Activated naive CD8-positive, alpha-beta T cell (primary cell): ENCODE results near the gene PKNOX1.
A peak's percentile ranks its signal among the peaks of the same experiment; 100 is the strongest.
"Not testable (repeated sequence)": the region's sequence is repeated elsewhere in the genome, so short reads cannot be mapped to it uniquely, and the experiment has no call there.

ENCODE experiments used
- H3K27ac Mint-ChIP-seq: one replicate; pipeline ENCODE4 v1.8.0; 2021; ENCODE audit warnings: mixed read lengths
- H3K27me3 Mint-ChIP-seq: one replicate; pipeline ENCODE4 v1.8.0; 2021; ENCODE audit warnings: mixed read lengths
- H3K36me3 Mint-ChIP-seq: one replicate; pipeline ENCODE4 v1.8.0; 2021; ENCODE audit warnings: mixed read lengths
- H3K4me1 Mint-ChIP-seq: one replicate; pipeline ENCODE4 v1.8.0; 2021; ENCODE audit warnings: low read depth, mixed read lengths
- H3K4me3 Mint-ChIP-seq: one replicate; pipeline ENCODE4 v1.8.0; 2021; ENCODE audit warnings: mild to moderate bottlenecking, mixed read lengths
- H3K9me3 Mint-ChIP-seq: one replicate; pipeline ENCODE4 v1.8.0; 2021; ENCODE audit warnings: low read depth, mixed read lengths

The PKNOX1 gene

DNA sequence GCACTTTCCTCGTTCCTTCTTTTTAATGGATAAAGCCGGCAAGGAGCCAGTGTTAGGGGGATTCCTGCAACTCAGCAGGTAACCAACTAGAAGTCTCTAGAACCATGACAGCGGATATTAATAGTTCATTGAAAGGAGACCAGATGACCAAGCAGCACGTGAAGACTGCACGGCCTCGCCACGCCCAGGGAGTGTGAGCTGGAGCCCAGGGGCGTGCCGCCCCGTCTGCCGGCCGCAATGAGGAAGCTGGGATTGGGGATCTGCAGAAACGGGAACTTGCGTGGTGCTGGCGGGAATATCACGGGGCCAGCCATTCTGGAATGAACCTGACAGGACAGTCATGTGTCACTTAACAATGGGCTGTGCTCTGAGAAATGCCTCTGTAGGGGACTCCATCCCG, 62.5 kb downstream of the PKNOX1 start:
- H3K9me3 Mint-ChIP-seq, H3K4me3 Mint-ChIP-seq, H3K27me3 Mint-ChIP-seq, H3K36me3 Mint-ChIP-seq, H3K27ac Mint-ChIP-seq, H3K4me1 Mint-ChIP-seq: not testable (repeated sequence)

DNA sequence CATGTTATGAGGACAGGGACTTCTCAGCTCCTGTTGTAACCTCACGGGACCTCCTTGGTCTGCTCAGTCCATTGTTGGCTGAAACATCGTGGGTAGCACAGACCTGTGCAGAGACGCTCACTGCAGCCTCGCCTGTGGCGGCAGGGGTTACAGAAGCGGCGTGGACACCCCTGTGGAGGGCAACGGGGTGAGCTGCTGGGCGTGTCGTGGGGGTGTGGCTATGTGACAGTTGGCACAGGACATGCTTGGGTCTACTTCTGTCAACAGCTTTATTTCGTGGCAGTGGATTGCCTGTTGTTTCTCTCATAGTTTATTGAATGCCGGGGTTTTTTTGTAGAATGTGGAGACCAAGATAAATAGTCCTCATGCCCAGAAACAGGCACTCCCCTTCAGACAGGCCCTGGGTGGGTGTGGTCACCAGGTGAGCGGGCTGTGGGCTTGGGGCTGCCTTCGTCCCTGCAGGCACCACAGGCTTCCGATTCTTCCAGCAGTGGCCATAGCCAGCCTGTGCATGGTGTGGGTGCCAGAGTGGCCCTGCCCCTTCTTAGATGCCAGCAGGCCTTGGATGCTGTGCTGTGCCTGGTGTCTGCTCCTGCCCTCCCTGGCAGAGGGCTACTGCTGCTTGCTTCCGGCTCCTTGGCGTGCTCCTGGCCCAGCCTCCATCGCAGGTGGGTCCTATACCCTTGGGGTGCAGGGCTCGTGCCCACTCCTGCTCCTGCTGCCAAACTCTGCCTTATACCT, 63.7 kb downstream of the PKNOX1 start:
- not testable (repeated sequence) for H3K36me3 Mint-ChIP-seq, H3K27ac Mint-ChIP-seq, H3K27me3 Mint-ChIP-seq, H3K4me1 Mint-ChIP-seq, H3K4me3 Mint-ChIP-seq, H3K9me3 Mint-ChIP-seq

DNA sequence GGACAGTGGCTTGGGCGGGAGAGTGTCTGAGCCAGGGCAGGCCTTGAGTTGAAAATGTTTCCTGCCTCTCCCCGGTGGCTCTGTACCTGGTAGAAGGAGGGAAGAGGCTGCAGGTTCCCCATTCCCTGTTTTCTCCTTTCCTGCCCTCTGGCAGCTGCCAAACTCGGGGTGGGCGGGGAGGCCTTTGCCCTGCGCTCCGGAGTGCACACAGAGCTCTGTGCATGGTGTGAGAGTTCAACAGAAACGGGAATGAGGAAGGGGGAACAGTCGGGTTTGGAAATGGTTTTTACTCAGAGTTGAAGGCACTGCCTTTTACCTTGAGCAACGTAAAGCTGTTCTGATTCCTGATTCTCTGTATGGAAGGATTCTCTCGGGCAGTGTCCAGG, 64.3 kb downstream of the PKNOX1 start:
- not testable (repeated sequence) for H3K27ac Mint-ChIP-seq, H3K4me1 Mint-ChIP-seq, H3K4me3 Mint-ChIP-seq, H3K9me3 Mint-ChIP-seq, H3K27me3 Mint-ChIP-seq, H3K36me3 Mint-ChIP-seq

DNA sequence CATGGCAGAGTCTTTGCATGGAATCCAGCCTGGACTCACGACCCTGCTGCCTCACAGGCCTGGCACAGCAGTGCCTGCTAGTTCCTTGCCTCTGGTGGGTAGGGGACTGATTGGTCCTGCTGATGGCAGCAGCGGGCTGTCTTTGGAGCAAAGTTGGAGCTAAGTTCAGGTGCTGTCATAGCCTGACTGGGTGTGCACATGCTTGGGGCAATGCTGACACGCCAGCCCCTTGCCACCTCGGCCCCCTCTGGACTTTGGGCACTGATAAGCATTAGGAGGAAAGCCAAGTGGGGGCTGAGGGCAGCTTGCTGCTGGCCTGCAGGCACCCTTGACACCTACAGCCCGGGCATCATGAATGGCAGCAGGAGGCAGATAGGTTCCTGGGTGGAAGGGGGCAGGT, 67.8 kb downstream of the PKNOX1 start:
- H3K4me3 Mint-ChIP-seq, H3K36me3 Mint-ChIP-seq, H3K27ac Mint-ChIP-seq, H3K27me3 Mint-ChIP-seq, H3K9me3 Mint-ChIP-seq, H3K4me1 Mint-ChIP-seq: not testable (repeated sequence)

DNA sequence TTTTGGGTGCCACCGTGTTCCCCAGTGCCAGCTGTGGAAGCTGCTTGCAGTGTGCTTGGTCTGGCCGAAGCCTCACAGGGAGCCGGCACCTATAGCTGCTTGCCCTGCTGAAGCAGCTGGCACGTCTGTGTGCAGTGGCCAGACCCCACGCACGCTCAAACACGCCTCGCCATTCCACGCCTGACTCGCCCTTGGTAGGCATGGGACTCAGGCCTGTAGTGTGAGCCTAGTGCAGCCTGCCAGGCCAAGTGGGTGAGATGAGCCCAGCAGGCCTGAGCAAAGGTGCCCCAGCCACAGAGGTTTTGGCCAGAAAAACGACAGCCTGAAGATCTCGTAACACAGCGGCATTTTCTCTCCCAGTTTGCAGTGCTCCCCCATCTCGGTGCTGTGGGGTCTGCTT, 68.9 kb downstream of the PKNOX1 start:
- H3K36me3 Mint-ChIP-seq, H3K9me3 Mint-ChIP-seq, H3K4me3 Mint-ChIP-seq, H3K4me1 Mint-ChIP-seq, H3K27me3 Mint-ChIP-seq, H3K27ac Mint-ChIP-seq: not testable (repeated sequence)

DNA sequence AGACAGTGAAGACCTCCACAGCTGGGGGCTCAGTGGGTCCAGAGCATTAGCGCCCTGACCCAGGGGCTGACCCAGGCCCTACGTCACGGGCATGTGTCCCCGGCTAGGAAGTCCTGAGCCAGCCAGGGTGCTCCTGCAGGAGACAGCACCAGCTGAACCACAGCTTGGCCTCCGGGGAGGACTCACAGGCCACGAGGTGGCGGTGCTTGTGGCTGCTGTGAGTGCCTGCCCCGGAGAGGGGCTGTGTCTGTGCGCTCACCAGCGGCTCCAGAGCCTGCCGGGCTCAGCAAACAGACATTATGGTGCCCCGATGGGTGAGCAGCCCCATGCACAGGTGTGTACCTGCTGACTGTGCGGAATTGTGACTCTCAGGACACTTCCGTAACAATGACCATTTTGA, 70.2 kb downstream of the PKNOX1 start:
- H3K4me3 Mint-ChIP-seq, H3K27me3 Mint-ChIP-seq, H3K4me1 Mint-ChIP-seq, H3K36me3 Mint-ChIP-seq, H3K27ac Mint-ChIP-seq, H3K9me3 Mint-ChIP-seq: not testable (repeated sequence)

DNA sequence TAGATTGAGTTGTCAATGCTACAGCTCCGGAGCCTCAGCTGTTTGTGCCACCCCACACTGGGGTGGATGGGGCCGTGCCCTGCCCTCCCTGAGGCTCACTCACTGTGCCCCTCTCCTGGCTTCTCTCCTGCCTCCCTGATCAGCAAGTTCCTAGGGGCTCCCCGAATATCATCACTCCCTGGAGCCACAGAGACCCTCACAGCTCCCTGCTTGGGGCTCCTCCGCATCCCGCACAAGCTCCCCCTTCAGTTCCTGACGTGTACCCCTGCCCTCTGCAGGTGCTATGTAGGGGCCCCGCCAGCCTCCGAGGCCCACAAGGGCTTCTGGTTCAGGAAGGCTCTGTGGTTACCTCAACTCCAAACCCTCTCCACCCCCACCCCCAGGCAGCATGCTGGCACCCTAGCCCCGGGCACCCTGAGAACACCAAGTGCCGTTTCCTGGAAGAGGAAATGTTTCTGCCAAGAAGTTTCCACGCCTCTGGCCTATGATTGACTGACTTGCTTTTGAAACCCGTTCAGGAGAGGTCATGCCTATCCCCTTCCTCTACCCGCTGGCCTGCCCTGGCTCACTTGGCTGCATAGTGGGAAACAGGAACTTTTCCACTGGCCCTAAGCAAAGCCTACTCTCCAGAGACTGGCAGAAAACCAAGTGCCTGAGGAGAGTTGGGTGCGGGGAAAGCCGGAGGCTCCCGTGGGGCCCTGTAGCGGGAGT, 71.0 kb downstream of the PKNOX1 start:
- Mint-ChIP-seq H3K4me3 (peak overlapping the region; percentile 54), H3K27ac (peak overlapping the region; percentile 75)
- not testable (repeated sequence) for H3K27me3 Mint-ChIP-seq

DNA sequence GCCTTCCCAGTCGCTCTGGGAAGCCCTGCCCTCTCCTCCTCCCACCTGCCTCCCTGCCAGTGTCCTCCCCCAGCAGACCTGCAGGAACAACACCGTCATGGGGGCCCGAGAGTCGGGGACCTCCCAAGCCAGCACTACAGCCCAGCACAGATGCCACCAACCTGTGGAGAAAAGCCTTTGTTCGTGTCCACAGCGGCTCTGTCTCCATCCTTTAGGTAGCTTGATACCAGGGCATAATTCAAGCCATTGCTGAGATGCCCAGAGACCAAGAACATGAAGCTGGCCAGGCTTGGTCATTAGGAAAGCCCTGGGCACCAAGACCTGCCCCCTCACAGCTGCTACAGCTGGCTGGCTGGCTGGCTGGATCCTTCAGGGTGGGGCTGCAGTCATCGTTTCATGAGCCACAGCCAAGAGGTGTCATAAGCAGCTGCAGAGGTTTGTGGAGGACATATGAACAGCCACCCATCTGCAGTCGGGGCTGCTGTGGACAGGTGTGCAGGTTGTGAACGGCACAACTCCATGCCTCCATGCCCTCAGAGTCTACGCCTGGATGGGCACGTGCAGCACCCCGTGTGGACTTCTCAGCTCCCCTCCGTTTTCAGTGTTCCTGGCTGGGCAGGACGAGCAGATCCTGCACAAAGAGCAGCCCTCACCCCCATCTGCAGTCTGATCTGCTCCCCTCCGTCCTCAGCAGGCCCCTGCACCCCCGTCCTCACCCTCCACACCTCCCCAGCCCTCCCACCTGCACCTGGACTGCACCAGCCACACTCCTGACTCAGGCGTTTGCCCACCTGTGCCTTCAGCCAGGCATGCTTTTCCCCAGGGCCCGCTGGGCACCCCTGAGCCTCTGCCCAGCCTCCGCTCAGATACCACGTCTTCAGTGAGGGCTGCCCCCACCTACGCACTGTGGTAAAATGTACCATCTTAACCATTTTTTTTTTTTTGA, 71.8 kb downstream of the PKNOX1 start:
- H3K27ac Mint-ChIP-seq, H3K9me3 Mint-ChIP-seq, H3K27me3 Mint-ChIP-seq, H3K4me1 Mint-ChIP-seq, H3K36me3 Mint-ChIP-seq, H3K4me3 Mint-ChIP-seq: not testable (repeated sequence)

More for the DNA sequence above, 71.0 kb downstream of the PKNOX1 start:
- not testable (repeated sequence) for H3K9me3 Mint-ChIP-seq, H3K36me3 Mint-ChIP-seq, H3K4me1 Mint-ChIP-seq

DNA sequence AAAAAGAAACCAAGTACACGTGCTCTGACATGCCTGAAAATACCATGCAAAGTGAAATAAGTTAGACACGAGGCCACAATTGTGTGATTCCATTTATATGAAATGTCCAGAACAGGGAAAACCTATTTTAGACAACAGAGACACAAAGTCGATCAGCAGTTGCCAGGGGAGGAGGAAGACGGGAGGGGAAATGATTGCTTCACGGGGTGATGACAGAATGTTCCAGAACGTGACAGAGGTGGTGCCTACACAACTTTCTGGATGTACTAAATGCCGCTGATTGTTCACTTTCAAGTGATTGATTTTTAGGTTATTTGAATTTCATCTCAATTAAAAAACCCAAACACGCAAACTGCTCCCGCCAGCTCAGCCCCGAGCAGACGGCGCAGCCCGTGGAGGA, 78.8 kb downstream of the PKNOX1 start:
- H3K4me1 Mint-ChIP-seq, H3K4me3 Mint-ChIP-seq, H3K27ac Mint-ChIP-seq, H3K9me3 Mint-ChIP-seq, H3K27me3 Mint-ChIP-seq, H3K36me3 Mint-ChIP-seq: not testable (repeated sequence)

DNA sequence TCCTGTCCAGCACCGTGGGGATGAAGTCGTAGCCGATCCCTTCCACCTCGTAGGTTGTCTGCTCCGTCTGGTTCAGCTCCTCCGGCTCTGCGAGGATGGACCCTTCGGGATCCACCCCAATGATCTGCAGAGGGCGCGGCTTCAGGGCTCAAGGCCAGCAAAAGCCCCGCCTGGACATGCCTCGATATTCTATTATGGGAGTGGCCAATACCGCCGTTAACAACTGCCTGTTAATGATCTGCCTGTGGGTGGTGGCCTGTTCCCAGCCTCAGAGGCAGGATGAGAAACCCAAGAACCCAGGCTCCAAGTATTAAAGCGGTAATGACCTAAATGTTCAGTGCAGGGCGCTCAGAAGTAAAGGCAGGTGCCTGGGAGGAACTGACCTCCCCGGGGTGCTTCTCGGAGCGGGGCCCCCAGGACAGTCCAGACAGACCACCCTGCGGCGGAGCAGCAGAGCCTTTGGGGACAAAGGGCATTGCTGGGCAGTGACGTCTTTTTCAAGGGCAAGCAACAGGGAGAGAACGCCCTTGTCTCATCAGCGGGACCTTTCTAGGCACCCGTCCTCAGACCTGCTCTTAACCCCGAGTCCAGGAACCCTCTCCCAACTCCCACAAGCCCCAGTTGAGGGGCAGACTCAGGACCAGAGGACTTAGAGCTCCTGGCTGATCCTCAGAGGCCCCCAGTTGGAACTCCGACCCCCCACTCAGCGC, 88.7 kb downstream of the PKNOX1 start:
- H3K9me3 Mint-ChIP-seq, H3K27me3 Mint-ChIP-seq, H3K4me3 Mint-ChIP-seq, H3K36me3 Mint-ChIP-seq, H3K27ac Mint-ChIP-seq, H3K4me1 Mint-ChIP-seq: not testable (repeated sequence)

DNA sequence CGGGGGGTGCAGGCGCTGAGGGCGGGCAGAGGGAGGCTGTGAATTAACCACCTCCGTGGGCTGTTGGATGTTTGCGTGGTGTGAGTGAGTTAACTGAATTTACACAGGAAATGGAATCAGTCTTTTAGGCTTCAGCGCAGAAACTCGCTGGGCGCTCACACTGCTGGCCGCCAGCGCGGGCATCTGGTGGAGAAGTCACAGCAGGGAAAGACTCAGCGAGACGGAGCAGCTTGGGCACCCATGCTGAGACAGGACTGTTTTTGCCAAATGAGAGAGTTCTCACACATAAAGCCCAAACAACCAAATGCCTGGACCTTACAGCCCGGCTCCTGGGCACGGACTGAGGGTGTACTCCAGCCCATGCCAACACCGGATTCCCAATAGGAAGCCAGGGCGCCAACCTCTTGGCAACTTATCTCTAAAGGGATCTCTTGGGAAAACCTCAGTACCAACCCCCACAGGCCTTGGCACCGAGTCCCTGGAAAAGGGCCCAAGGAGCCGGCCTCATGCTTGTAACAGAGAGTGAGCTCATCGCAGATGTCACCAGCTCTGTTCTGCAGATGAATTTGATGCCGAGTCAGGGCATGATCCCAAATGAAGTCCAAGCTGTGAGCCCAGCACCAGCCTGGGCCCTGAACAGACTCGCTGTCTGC, 90.0 kb downstream of the PKNOX1 start:
- not testable (repeated sequence) for H3K4me1 Mint-ChIP-seq, H3K4me3 Mint-ChIP-seq, H3K27ac Mint-ChIP-seq, H3K9me3 Mint-ChIP-seq, H3K27me3 Mint-ChIP-seq, H3K36me3 Mint-ChIP-seq

DNA sequence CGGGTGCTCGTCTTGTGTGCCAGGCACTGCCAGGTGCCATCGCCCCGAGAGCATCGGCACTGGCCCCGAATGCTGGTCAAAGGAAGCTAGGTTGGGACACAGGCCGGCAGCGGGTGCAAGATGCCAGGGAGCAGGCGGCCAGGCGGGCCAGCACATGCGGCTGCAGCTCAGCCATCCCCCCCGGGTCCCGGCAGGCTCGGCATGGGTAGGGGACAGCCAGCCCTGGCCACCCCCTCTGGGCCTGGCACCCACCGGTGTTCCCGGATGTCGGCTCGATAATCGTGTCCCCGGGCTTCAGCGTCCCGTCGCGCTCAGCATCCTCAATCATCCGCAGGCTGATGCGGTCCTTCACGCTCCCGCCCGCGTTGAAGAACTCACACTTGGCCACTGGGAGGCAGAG, 91.6 kb downstream of the PKNOX1 start:
- H3K36me3 Mint-ChIP-seq, H3K4me1 Mint-ChIP-seq, H3K27ac Mint-ChIP-seq, H3K9me3 Mint-ChIP-seq, H3K27me3 Mint-ChIP-seq, H3K4me3 Mint-ChIP-seq: not testable (repeated sequence)

DNA sequence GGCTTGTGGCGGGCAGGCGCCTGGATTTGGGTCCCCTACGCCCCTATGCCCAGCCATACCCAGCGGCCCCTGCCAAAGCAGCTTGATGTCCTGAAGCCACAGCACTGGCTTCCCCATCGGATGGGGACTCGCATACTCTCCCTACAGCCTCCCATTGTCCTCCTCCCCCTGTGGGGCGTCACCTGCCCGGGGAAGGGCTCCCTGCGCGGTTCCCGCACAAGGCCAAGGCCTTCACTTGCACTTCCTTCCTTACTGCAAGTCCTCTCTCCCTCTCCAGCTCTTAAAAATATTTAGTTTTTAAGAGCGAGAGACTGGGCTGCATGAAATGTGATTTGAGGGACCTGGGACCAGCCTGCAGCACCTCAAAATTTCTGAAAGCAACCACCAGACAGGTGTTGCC, 92.3 kb downstream of the PKNOX1 start:
- not testable (repeated sequence) for H3K4me3 Mint-ChIP-seq, H3K36me3 Mint-ChIP-seq, H3K9me3 Mint-ChIP-seq, H3K4me1 Mint-ChIP-seq, H3K27ac Mint-ChIP-seq, H3K27me3 Mint-ChIP-seq

DNA sequence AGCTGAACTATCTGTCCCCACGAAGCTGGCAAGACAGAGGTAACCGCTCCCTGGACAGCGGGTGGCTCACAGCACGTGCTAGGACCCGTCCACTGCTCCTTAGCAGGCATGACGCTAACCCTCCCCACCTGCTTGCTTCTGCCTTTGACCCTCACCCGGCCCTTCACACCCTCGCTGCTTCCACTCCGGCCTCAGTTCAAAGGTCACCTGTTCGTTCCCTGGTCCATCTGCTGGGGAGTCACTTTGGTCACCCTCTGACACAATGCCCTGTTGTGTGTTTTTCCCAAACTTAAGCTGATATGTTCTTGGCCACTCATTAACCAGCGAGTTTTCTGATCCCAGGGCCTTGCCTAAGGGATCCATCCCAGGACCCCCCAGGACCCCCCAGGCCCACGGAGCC, 93.7 kb downstream of the PKNOX1 start:
- H3K27ac Mint-ChIP-seq, H3K4me3 Mint-ChIP-seq, H3K36me3 Mint-ChIP-seq, H3K9me3 Mint-ChIP-seq, H3K27me3 Mint-ChIP-seq, H3K4me1 Mint-ChIP-seq: not testable (repeated sequence)

DNA sequence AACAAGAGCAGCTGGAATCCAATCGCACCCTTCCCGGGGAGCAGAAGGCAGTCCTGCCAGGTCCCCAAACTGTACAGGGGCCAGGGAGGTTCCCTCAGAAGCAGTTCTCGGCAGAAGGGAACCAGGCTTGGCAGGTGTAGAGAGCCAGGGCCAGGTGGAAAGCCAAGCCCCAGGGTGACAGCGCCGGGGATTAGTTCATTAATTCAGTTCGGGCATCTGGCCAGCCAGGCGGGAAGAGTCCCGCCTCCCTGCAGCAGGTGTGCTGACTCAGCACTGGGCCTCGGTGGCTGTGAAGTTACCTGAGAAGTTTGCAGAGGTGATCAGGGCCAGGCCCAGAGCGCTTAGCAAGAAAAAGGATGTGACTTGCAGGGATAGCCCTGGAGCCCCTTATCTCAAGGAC, 95.3 kb downstream of the PKNOX1 start:
- not testable (repeated sequence) for H3K27me3 Mint-ChIP-seq, H3K4me3 Mint-ChIP-seq, H3K4me1 Mint-ChIP-seq, H3K36me3 Mint-ChIP-seq, H3K27ac Mint-ChIP-seq, H3K9me3 Mint-ChIP-seq
